GM12801 (cell line): Measurements from ENCODE around the gene HES7.

Source experiments
- CTCF ChIP-seq: IDR thresholded peaks from one replicate; pipeline ENCODE4 v1.5.1; 2011; ENCODE audit warnings: control low read depth; ENCODE audit not compliant: insufficient read length; ENCODE audit errors: extremely low read depth

The HES7 gene

GRCh38 chr17:8074554-8074953 lies 49.4 kb downstream of the HES7 start:
- TF ChIP-seq CTCF: no peak

- TF ChIP-seq CTCF: peak; percentile 31
These were observed 50.0 kb downstream of the HES7 start for GRCh38 chr17:8073627-8074484.

GRCh38 chr17:8072729-8073461 lies 51.0 kb downstream of the HES7 start:
- no peak for TF ChIP-seq CTCF

- no peak for TF ChIP-seq CTCF
These were observed 51.6 kb downstream of the HES7 start for GRCh38 chr17:8072341-8072728.

- no peak for TF ChIP-seq CTCF
These were observed 52.4 kb downstream of the HES7 start for GRCh38 chr17:8071496-8071895.
